G401 (cell line): ENCODE results near the gene CNTNAP5. TPM values are rescaled to one million over a fixed set of nuclear protein-coding genes. Genes with fewer than 3 reads are reported as not detected.

Experiments used
- DNase-seq: peaks from one replicate; pipeline ENCODE4 v3.0.0-alpha.2; 2015; ENCODE audit warnings: low spot score
- in situ Hi-C: cut with HindIII; loops from 2 replicates; pipeline ENCODE4 v1.10.0; 2016; ENCODE audit warnings: low sequenced_read_pairs, mixed read lengths
- total RNA-seq: library from RNA; depleted of rRNA; stranded (reverse); fragments of >200 nt; shearing (Covaris generic); gene quantifications from 2 replicates; pipeline ENCODE4 v1.2.3, GENCODE V29; 2014

The CNTNAP5 gene
- total RNA-seq, 1 experiment from 2014 or later: not detected

GRCh38 chr2:124804014-124804940 lies 779.2 kb downstream of the CNTNAP5 start:
- DNase-seq: peak; percentile 4
- in situ Hi-C loops: no loop called here

- DNase-seq: no peak
- in situ Hi-C loops: no loop called here
These were observed 780.0 kb downstream of the CNTNAP5 start for GRCh38 chr2:124805060-124805459.

- in situ Hi-C loops: no loop called here
- DNase-seq: peak; percentile 9
These were observed 785.0 kb downstream of the CNTNAP5 start for GRCh38 chr2:124810132-124810531.

GRCh38 chr2:124814968-124815745 lies 790.1 kb downstream of the CNTNAP5 start:
- in situ Hi-C loops: no loop called here
- DNase-seq: no peak

- DNase-seq: no peak
- in situ Hi-C loops: no loop called here
These were observed 790.9 kb downstream of the CNTNAP5 start for GRCh38 chr2:124816007-124816406.

GRCh38 chr2:124822516-124822915 lies 797.4 kb downstream of the CNTNAP5 start:
- DNase-seq: no peak
- in situ Hi-C loops: no loop called here

- no peak for DNase-seq
- in situ Hi-C loops: no loop called here
These were observed 799.4 kb downstream of the CNTNAP5 start for GRCh38 chr2:124824441-124824840.

GRCh38 chr2:124832521-124832920 lies 807.4 kb downstream of the CNTNAP5 start:
- in situ Hi-C loops: no loop called here
- DNase-seq: no peak

- no peak for DNase-seq
- in situ Hi-C loops: no loop called here
These were observed 809.2 kb downstream of the CNTNAP5 start for GRCh38 chr2:124834331-124834730.

- in situ Hi-C loops: no loop called here
- DNase-seq: no peak
These were observed 810.2 kb downstream of the CNTNAP5 start for GRCh38 chr2:124835331-124835730.

GRCh38 chr2:124836416-124836815 lies 811.3 kb downstream of the CNTNAP5 start:
- in situ Hi-C loops: no loop called here
- DNase-seq: no peak

GRCh38 chr2:124837496-124837895 lies 812.4 kb downstream of the CNTNAP5 start:
- in situ Hi-C loops: no loop called here
- DNase-seq: no peak

GRCh38 chr2:124838406-124838805 lies 813.3 kb downstream of the CNTNAP5 start:
- in situ Hi-C loops: no loop called here
- no peak for DNase-seq

GRCh38 chr2:124867247-124867646 lies 842.2 kb downstream of the CNTNAP5 start:
- in situ Hi-C loops: no loop called here
- no peak for DNase-seq

- in situ Hi-C loops: no loop called here
These were observed 849.1 kb downstream of the CNTNAP5 start for GRCh38 chr2:124874219-124874618.

GRCh38 chr2:124874676-124875075 lies 849.6 kb downstream of the CNTNAP5 start:
- in situ Hi-C loops: no loop called here
- DNase-seq: no peak

More at GRCh38 chr2:124874219-124874618, 849.1 kb downstream of the CNTNAP5 start:
- no peak for DNase-seq

- no peak for DNase-seq
- in situ Hi-C loops: no loop called here
These were observed 850.6 kb downstream of the CNTNAP5 start for GRCh38 chr2:124875627-124876244.

- no peak for DNase-seq
- in situ Hi-C loops: no loop called here
These were observed 852.1 kb downstream of the CNTNAP5 start for GRCh38 chr2:124877141-124877577.

GRCh38 chr2:124879640-124880039 lies 854.6 kb downstream of the CNTNAP5 start:
- DNase-seq: no peak
- in situ Hi-C loops: no loop called here

GRCh38 chr2:124880995-124881394 lies 855.9 kb downstream of the CNTNAP5 start:
- in situ Hi-C loops: no loop called here
- no peak for DNase-seq
